PC-3 (cell line): ENCODE data around the gene TMEM202.

ENCODE experiments used
- CTCF ChIP-seq: fragments of 300-600 bp; sonication (generic); conservative IDR thresholded peaks from 2 replicates; pipeline ENCODE4 v1.5.1; 2017; ENCODE audit warnings: antibody characterized with exemption, low read depth, mild to moderate bottlenecking, low read length
- EZH2 ChIP-seq: fragments of 300-600 bp; sonication (generic); IDR thresholded peaks from one replicate; pipeline ENCODE4 v1.6.1; 2017; ENCODE audit warnings: antibody characterized with exemption, mild to moderate bottlenecking, low read length; ENCODE audit not compliant: unreplicated experiment
- EZH2phosphoT487 ChIP-seq: fragments of 300-600 bp; sonication (generic); IDR thresholded peaks from 2 replicates; pipeline ENCODE4 v1.6.1; 2018; ENCODE audit warnings: mild to moderate bottlenecking, antibody characterized with exemption, low read length, borderline replicate concordance

GRCh38 chr15:72420576-72420975 is 22.5 kb downstream of the TMEM202 start:
- TF ChIP-seq CTCF (no peak), EZH2phosphoT487 (no peak), EZH2 (no peak)
